ENCODE data around the gene AKR1E2. TPM values are rescaled to one million over a fixed set of nuclear protein-coding genes. Genes with fewer than 3 reads are reported as not detected.

Gene AKR1E2
- total RNA-seq, 1 donor from 2014 or later, result 7.6 TPM

GRCh38 chr10:4868357-4868657, 42.3 kb downstream of the AKR1E2 start:
- DNase-seq (ENCODE audit: low spot score), result no peak
- intact Hi-C loops (cut with DNase I), result no loop called here

GRCh38 chr10:4882704-4883078, 56.7 kb downstream of the AKR1E2 start:
- DNase-seq (ENCODE audit: low spot score), result no peak
- intact Hi-C loops (cut with DNase I), result no loop called here

GRCh38 chr10:4883079-4883739, 57.2 kb downstream of the AKR1E2 start:
- DNase-seq (ENCODE audit: low spot score), result no peak
- intact Hi-C loops (cut with DNase I), result no loop called here

- no peak for DNase-seq (ENCODE audit: low spot score)
- intact Hi-C loops (cut with DNase I), result no loop called here
These were observed 59.2 kb downstream of the AKR1E2 start for GRCh38 chr10:4885162-4885561.

GRCh38 chr10:4887501-4887900, 61.5 kb downstream of the AKR1E2 start:
- intact Hi-C loops (cut with DNase I), result no loop called here
- DNase-seq (ENCODE audit: low spot score), result no peak

- no peak for DNase-seq (ENCODE audit: low spot score)
- intact Hi-C loops (cut with DNase I), result no loop called here
These were observed 62.2 kb downstream of the AKR1E2 start for GRCh38 chr10:4888236-4888635.

GRCh38 chr10:4889959-4890358, 64.0 kb downstream of the AKR1E2 start:
- intact Hi-C loops (cut with DNase I), result no loop called here
- DNase-seq (ENCODE audit: low spot score), result no peak

- DNase-seq (ENCODE audit: low spot score), result no peak
- intact Hi-C loops (cut with DNase I), result no loop called here
These were observed 66.7 kb downstream of the AKR1E2 start for GRCh38 chr10:4892681-4893080.

GRCh38 chr10:4894335-4894734, 68.3 kb downstream of the AKR1E2 start:
- intact Hi-C loops (cut with DNase I), result no loop called here
- DNase-seq (ENCODE audit: low spot score), result no peak

Other genes starting within 250 kb of the AKR1E2 start
- gene AKR1C1, start 137.2 kb downstream of the AKR1E2 start, total RNA-seq, result 14.2 TPM
- gene AKR1C2, start 177.7 kb downstream of the AKR1E2 start, total RNA-seq, result 8.5 TPM

All from cardiac septum (tissue), 1 donor.